Prostate gland (tissue), 2 donors: Measurements from ENCODE around the gene TMEM45A. TPM values are rescaled to one million over a fixed set of nuclear protein-coding genes. Genes with fewer than 3 reads are reported as not detected.

Experiments
- DNase-seq: peaks from one replicate; pipeline ENCODE4 v3.0.0-alpha.2; 2019; ENCODE audit warnings: low spot score
- H3K27ac ChIP-seq, 2 donors: fragments of 200-600 bp; sonication (generic); 2 replicates each; pipeline ENCODE4 v1.5.1; 2017 to 2019
- H3K27me3 ChIP-seq: fragments of 200-600 bp; sonication (generic); replicated peaks from 2 replicates; pipeline ENCODE4 v1.5.1; 2019; ENCODE audit not compliant: insufficient read depth
- H3K36me3 ChIP-seq, 2 donors: fragments of 200-600 bp; sonication (generic); 1 replicate in 1 of 2; 2 replicates in 1 of 2; pipeline versions ENCODE4 v1.5.1 to v1.8.1; 2017 to 2019
- H3K4me1 ChIP-seq: fragments of 200-600 bp; sonication (generic); replicated peaks from 2 replicates; pipeline ENCODE4 v1.5.1; 2019
- H3K4me3 ChIP-seq, 2 donors: fragments of 200-600 bp; sonication (generic); 2 replicates each; pipeline ENCODE4 v1.5.1; 2017 to 2019
- H3K9me3 ChIP-seq: fragments of 200-600 bp; sonication (generic); 2 replicates; pipeline ENCODE4 v1.5.1; 2017
- POLR2A ChIP-seq: fragments of 450-650 bp; IDR thresholded peaks from one replicate; pipeline ENCODE4 v1.6.1; 2016; ENCODE audit warnings: antibody characterized with exemption, mild to moderate bottlenecking
- POLR2AphosphoS5 ChIP-seq: sonication (generic); formaldehyde crosslinking; IDR thresholded peaks from one replicate; pipeline ENCODE4 v1.6.1; 2017; ENCODE audit warnings: antibody characterized with exemption
- WGBS: methylation state at CpG from one replicate; pipeline ENCODE4 v1.1.5; 2018; 5-methylcytosine and 5-hydroxymethylcytosine counted together
- intact Hi-C: fragments of 100-400 bp; cut with DNase I; formaldehyde crosslinking; loops from one replicate; pipeline ENCODE4 v1.14.2; 2022
- total RNA-seq, 2 donors: library from RNA; depleted of rRNA; stranded (reverse); fragments of >200 nt; gene quantifications; one replicate each; pipeline ENCODE4 v1.1.0, GENCODE V29; 2016
- TF ChIP-seq, protein P1 (sequence below), 4 experiments: fragments of 200-600 bp in 2 of 4; fragments of 450-650 bp in 2 of 4; sonication (generic) in 2 of 4; IDR thresholded peaks; 1 replicate in 3 of 4; 2 replicates in 1 of 4; pipeline ENCODE4 v1.5.1; 2016 to 2019; ENCODE audit warnings: antibody characterized with exemption in 4 of 4, mild to moderate bottlenecking in 2 of 4, moderate library complexity in 2 of 4

TMEM45A gene
- total RNA-seq, 2 donors from 2014 or later = 6.3 to 11.8 TPM

DNA sequence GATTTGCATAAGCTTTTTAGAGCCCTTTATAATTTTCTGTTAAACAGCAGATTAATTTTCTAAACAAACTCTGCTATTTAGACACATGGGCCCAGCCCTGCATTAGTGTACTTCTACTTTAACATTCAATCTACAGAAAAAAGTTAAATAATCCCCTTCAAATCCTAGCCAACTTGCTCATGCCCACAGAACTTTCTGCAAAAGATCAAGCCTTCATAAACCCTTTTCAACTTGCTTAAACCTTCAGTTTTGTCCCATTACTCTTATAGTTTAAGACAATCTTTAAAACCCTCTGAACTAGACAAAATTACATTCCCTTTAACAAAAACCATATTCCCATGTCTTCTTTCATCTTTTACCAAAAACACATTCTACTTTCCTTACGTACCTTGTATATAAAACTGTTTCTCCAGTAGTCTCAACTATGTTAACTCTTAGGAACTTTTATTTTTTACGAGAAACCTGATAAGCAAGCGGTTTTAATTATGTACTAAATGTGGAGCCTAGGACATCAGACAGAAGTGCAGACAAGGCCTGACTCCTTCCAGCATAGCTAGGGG is 91.8 kb downstream of the TMEM45A start:
- no peaks in the 10 kb centered on the region for H3K4me1 ChIP-seq
- intact Hi-C loops = no loop called here
- TF ChIP-seq POLR2A (no peak), POLR2AphosphoS5 (no peak)
- TF ChIP-seq, protein P1, sequence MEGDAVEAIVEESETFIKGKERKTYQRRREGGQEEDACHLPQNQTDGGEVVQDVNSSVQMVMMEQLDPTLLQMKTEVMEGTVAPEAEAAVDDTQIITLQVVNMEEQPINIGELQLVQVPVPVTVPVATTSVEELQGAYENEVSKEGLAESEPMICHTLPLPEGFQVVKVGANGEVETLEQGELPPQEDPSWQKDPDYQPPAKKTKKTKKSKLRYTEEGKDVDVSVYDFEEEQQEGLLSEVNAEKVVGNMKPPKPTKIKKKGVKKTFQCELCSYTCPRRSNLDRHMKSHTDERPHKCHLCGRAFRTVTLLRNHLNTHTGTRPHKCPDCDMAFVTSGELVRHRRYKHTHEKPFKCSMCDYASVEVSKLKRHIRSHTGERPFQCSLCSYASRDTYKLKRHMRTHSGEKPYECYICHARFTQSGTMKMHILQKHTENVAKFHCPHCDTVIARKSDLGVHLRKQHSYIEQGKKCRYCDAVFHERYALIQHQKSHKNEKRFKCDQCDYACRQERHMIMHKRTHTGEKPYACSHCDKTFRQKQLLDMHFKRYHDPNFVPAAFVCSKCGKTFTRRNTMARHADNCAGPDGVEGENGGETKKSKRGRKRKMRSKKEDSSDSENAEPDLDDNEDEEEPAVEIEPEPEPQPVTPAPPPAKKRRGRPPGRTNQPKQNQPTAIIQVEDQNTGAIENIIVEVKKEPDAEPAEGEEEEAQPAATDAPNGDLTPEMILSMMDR (IDR thresholded peaks at IDR 0.05) = no peak
- 76% methylated on average over 3 of the region's 3 CpGs for WGBS
- H3K4me3 ChIP-seq = no peak overlapping the region
- no peaks in the 10 kb centered on the region for H3K36me3 ChIP-seq
- no peak for DNase-seq
- no peaks in the 10 kb centered on the region for H3K9me3 ChIP-seq
- H3K27me3 ChIP-seq = no peaks in the 10 kb centered on the region
- H3K27ac ChIP-seq = no peak overlapping the region

DNA sequence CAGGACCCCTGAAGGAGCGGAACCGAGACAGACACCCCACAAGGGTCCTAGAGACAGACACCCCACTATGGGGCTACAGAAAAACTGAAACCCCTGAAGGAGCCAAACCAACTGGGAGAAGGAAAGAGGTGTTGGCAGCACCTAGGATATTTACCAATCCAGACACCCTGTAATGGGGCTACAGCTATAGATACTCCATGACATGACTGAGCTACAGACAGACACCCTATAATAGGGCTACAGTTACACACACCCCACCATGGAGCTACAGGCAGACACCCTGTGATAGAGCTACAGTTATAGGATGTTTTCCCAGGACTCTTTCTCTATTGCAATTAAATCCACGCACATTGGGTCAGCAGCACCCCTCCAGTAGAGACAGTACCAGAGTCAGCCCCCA is 94.4 kb downstream of the TMEM45A start:
- no peaks in the 10 kb centered on the region for H3K27me3 ChIP-seq
- no peaks in the 10 kb centered on the region for H3K36me3 ChIP-seq
- no peaks in the 10 kb centered on the region for H3K9me3 ChIP-seq
- WGBS = 97% methylated on average over 3 of the region's 3 CpGs
- no peak for DNase-seq
- no peak overlapping the region for H3K4me3 ChIP-seq
- no peaks in the 10 kb centered on the region for H3K4me1 ChIP-seq
- TF ChIP-seq POLR2AphosphoS5 (no peak), POLR2A (no peak)
- TF ChIP-seq, protein P1 (IDR thresholded peaks at IDR 0.05) = no peak
- intact Hi-C loops = no loop called here
- no peak overlapping the region for H3K27ac ChIP-seq

DNA sequence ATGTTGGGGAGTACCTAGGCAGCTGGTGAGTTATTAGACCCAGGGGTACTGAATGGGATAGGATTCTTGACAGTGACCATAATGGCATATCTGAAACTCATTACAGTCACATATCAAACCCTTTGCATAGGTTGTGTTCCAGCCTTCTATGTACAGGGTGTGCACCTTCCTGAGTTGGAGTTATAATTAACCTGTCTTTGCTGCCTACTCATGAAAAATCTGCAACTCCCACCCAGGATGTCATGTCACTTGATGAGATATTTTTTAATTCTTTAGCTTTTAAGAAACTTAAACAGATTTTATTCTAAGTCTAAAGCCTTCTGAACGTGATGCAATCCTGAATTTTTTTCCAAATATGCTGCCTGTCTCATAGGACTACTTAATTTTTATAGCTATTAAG is 95.8 kb downstream of the TMEM45A start:
- WGBS = 91% methylated on average over 1 of the region's 1 CpG
- Histone ChIP-seq H3K27me3 (no peaks in the 10 kb centered on the region), H3K4me1 (no peaks in the 10 kb centered on the region), H3K9me3 (no peaks in the 10 kb centered on the region), H3K27ac (no peak overlapping the region), H3K36me3 (no peaks in the 10 kb centered on the region), H3K4me3 (no peak overlapping the region)
- TF ChIP-seq, protein P1 (IDR thresholded peaks at IDR 0.05) = no peak
- TF ChIP-seq POLR2A (no peak), POLR2AphosphoS5 (no peak)
- intact Hi-C loops = no loop called here
- no peak for DNase-seq

DNA sequence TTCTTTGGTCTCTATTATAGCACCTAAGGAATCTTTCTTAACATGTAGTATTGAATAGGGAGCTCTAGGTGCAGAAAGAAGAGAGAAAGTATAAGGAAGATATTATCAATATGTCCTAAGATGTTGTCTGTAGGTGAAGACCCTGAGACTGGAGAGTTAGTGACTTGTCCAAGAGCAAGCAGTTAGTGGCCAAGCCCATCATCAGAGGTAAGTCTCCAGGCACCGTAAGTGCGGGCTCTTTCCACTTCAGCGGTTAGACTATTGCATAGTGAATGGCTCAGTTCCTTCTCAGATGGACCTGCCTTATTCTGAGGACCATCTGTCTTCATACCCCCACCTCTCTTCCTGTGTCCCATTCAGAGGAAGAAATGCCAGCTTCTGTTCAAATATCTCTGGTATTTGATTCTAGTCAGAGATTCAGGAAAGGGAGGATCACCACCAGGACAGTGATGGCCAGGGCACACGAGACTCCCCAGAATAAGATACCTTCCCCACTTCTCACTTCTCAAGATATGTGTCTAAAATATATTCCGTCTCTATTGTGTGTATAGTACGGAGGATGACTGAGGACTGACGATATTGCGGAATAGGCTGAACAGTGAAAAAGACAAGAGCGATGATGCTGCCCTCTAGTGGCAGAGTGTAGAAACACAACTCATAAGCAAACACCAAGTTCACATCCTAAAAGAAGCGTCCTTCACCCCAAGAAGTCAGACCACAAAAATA is 97.9 kb downstream of the TMEM45A start:
- intact Hi-C loops = loop anchor here (1.0 to 10.0 kb wide), 2 partner anchors 127 to 275 kb away; no protein-coding TSS in a partner anchor
- Histone ChIP-seq H3K27me3 (no peaks in the 10 kb centered on the region), H3K9me3 (no peaks in the 10 kb centered on the region), H3K36me3 (no peaks in the 10 kb centered on the region), H3K27ac (no peak overlapping the region), H3K4me1 (no peaks in the 10 kb centered on the region), H3K4me3 (no peak overlapping the region)
- DNase-seq = peak; percentile 70
- TF ChIP-seq, protein P1 (IDR thresholded peaks at IDR 0.05) = peak; percentile 82 to 92 (median 84)
- TF ChIP-seq POLR2AphosphoS5 (peak; percentile 55), POLR2A (no peak)
- WGBS = 28% methylated on average over 10 of the region's 10 CpGs

DNA sequence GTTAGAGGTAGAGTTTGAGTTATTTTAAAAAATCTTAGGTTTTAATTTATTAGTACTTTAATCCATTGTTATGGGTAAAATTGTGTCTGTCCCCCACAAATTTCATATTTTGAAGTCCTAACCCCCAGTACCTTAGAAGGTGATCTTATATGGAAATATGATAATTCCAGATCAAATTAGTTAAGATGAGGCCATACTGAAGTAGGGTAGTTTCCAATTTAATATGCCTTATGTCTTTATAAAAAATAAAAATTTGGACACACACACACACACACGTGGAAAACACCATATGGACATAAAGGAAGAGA is 98.4 kb downstream of the TMEM45A start:
- Histone ChIP-seq H3K27me3 (no peaks in the 10 kb centered on the region), H3K9me3 (no peaks in the 10 kb centered on the region), H3K4me1 (no peaks in the 10 kb centered on the region), H3K4me3 (no peak overlapping the region), H3K36me3 (no peaks in the 10 kb centered on the region), H3K27ac (no peak overlapping the region)
- 10% methylated on average over 1 of the region's 1 CpG for WGBS
- DNase-seq = no peak
- intact Hi-C loops = loop anchor here (1.0 to 10.0 kb wide), 2 partner anchors 127 to 276 kb away; no protein-coding TSS in a partner anchor
- TF ChIP-seq, protein P1 (IDR thresholded peaks at IDR 0.05) = no peak
- TF ChIP-seq POLR2A (no peak), POLR2AphosphoS5 (no peak)
